OCI-LY3 (cell line): ENCODE measurements around the gene P4HTM.

Source experiments
- H2AFZ ChIP-seq: fragments of 200-600, 300-600 bp; shearing (Covaris generic); 2 replicates; pipeline ENCODE4 v1.6.0; 2014; ENCODE audit warnings: antibody characterized with exemption, low read depth, low read length
- H3K27ac ChIP-seq: fragments of 200-600, 300-600 bp; sonication (generic); 2 replicates; pipeline ENCODE4 v1.5.1; 2014; ENCODE audit warnings: mild to moderate bottlenecking, low read length, moderate library complexity, mixed read lengths
- H3K27me3 ChIP-seq: fragments of 200-600, 300-600 bp; sonication (generic); 2 replicates; pipeline ENCODE4 v1.6.1; 2014; ENCODE audit warnings: low read depth, low read length, mixed read lengths
- H3K36me3 ChIP-seq: fragments of 200-600, 300-600 bp; sonication (generic); replicated peaks from 2 replicates; pipeline ENCODE3; 2014; ENCODE audit warnings: low read depth, low read length, mixed read lengths
- H3K4me1 ChIP-seq: fragments of 300-600, 200-600 bp; sonication (generic); 2 replicates; pipeline ENCODE4 v1.6.1; 2014; ENCODE audit warnings: low read length, mixed read lengths
- H3K4me2 ChIP-seq: fragments of 200-600, 300-600 bp; sonication (generic); 2 replicates; pipeline ENCODE4 v1.6.1; 2014; ENCODE audit warnings: low read length, mixed read lengths
- H3K4me3 ChIP-seq: fragments of 300-600, 200-600 bp; sonication (generic); 2 replicates; pipeline ENCODE4 v1.5.1; 2014; ENCODE audit warnings: antibody characterized with exemption, mild to moderate bottlenecking, low read length, moderate library complexity
- H3K79me2 ChIP-seq: fragments of 300-600, 200-600 bp; shearing (Covaris generic); 2 replicates; pipeline ENCODE4 v1.6.1; 2014; ENCODE audit warnings: mild to moderate bottlenecking, low read length, mixed read lengths
- H3K9ac ChIP-seq: fragments of 300-600, 200-600 bp; shearing (Covaris generic); 2 replicates; pipeline ENCODE4 v1.6.0; 2014; ENCODE audit warnings: mild to moderate bottlenecking, low read length, moderate library complexity
- H3K9me3 ChIP-seq: fragments of 200-600, 300-600 bp; shearing (Covaris generic); 2 replicates; pipeline ENCODE4 v1.6.1; 2014; ENCODE audit warnings: low read length, mixed read lengths; ENCODE audit not compliant: insufficient read depth
- H4K20me1 ChIP-seq: fragments of 200-600, 300-600 bp; sonication (generic); 2 replicates; pipeline ENCODE4 v1.6.1; 2016; ENCODE audit warnings: low read length, mixed read lengths; ENCODE audit not compliant: insufficient read depth
- EZH2phosphoT487 ChIP-seq: fragments of 200-600 bp; shearing (Covaris generic); IDR thresholded peaks from 2 replicates; pipeline ENCODE4 v1.6.1; 2018; ENCODE audit warnings: antibody characterized with exemption, mixed run types, low read depth
- TF ChIP-seq, protein P1 (sequence below): fragments of 200-600, 300-600 bp; sonication (generic); IDR thresholded peaks from 2 replicates; pipeline ENCODE4 v1.5.1; 2014; ENCODE audit warnings: antibody characterized with exemption, low read length, low read depth

Gene P4HTM

GRCh38 chr3:48997102-48997635 lies 7.1 kb downstream of the P4HTM start:
- Histone ChIP-seq H3K27ac (no peak overlapping the region), H2AFZ (no peak overlapping the region), H3K36me3 (peaks cover 10% of the 10 kb centered on the region), H3K4me3 (no peak overlapping the region), H3K9me3 (no peaks in the 10 kb centered on the region), H3K9ac (no peak overlapping the region), H3K4me1 (no peaks in the 10 kb centered on the region), H3K79me2 (0 out of 2 replicates have a peak, but pooled peaks cover 3% of the 10 kb centered on the region), H3K4me2 (no peak overlapping the region), H4K20me1 (0 out of 2 replicates have a peak, but pooled peaks cover 4% of the 10 kb centered on the region), H3K27me3 (no peaks in the 10 kb centered on the region)
- TF ChIP-seq EZH2phosphoT487, result no peak
- TF ChIP-seq, protein P1, sequence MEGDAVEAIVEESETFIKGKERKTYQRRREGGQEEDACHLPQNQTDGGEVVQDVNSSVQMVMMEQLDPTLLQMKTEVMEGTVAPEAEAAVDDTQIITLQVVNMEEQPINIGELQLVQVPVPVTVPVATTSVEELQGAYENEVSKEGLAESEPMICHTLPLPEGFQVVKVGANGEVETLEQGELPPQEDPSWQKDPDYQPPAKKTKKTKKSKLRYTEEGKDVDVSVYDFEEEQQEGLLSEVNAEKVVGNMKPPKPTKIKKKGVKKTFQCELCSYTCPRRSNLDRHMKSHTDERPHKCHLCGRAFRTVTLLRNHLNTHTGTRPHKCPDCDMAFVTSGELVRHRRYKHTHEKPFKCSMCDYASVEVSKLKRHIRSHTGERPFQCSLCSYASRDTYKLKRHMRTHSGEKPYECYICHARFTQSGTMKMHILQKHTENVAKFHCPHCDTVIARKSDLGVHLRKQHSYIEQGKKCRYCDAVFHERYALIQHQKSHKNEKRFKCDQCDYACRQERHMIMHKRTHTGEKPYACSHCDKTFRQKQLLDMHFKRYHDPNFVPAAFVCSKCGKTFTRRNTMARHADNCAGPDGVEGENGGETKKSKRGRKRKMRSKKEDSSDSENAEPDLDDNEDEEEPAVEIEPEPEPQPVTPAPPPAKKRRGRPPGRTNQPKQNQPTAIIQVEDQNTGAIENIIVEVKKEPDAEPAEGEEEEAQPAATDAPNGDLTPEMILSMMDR, result no peak

DNA sequence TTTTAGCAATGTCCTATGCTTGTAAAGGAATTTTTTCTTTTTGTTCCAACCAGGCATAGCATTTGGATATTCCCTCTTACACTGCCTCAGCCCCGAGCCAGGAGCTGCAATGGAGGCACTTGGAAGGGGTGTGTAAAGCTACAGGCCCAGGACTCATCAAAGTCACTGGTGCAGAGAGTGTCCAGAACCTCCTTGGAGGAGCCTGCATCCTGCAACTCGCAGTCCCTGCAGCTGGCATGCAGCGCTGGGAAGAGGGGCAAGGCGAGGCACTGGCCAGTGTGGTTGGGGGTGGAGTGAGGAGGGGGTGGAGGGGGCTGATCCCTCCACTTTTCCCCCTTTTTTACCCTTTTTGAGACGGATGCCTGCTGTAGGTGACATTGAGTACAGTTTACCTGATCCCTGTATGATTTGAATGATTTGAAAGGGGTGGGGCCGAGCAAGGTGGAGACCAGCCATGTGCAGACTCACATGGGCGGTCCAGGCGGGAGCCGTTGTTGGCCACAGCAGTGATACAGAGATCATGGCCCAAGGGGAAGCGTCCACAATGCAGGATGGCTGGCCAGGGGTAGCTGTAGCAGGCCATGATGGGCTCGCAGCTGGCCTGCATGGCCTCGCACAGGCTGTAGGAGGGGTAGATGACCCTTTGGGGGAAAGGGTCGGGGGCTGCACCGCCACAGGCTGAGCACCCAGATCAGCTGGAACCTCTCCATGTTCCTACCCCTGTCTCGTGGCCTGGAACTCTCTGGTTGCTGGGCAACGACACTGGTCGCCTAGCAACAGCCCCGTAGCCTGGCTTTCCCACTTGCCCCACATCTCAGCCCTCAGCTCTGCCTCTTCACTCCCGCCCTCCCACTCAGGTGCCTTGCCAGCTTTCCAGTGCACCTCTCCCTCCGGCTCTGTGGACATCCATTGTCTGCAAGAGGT lies 7.9 kb downstream of the P4HTM start:
- H2AFZ ChIP-seq, result no peak overlapping the region
- H3K9ac ChIP-seq, result no peak overlapping the region
- H3K4me2 ChIP-seq, result no peak overlapping the region
- H3K79me2 ChIP-seq, result no peaks in the 10 kb centered on the region
- no peaks in the 10 kb centered on the region for H3K4me1 ChIP-seq
- H3K9me3 ChIP-seq, result no peaks in the 10 kb centered on the region
- no peak overlapping the region for H3K27ac ChIP-seq
- H4K20me1 ChIP-seq, result 0 out of 2 replicates have a peak, but pooled peaks cover 4% of the 10 kb centered on the region
- no peak overlapping the region for H3K4me3 ChIP-seq
- H3K27me3 ChIP-seq, result no peaks in the 10 kb centered on the region
- H3K36me3 ChIP-seq, result peaks cover 10% of the 10 kb centered on the region
- no peak for TF ChIP-seq EZH2phosphoT487
- TF ChIP-seq, protein P1, result no peak

DNA sequence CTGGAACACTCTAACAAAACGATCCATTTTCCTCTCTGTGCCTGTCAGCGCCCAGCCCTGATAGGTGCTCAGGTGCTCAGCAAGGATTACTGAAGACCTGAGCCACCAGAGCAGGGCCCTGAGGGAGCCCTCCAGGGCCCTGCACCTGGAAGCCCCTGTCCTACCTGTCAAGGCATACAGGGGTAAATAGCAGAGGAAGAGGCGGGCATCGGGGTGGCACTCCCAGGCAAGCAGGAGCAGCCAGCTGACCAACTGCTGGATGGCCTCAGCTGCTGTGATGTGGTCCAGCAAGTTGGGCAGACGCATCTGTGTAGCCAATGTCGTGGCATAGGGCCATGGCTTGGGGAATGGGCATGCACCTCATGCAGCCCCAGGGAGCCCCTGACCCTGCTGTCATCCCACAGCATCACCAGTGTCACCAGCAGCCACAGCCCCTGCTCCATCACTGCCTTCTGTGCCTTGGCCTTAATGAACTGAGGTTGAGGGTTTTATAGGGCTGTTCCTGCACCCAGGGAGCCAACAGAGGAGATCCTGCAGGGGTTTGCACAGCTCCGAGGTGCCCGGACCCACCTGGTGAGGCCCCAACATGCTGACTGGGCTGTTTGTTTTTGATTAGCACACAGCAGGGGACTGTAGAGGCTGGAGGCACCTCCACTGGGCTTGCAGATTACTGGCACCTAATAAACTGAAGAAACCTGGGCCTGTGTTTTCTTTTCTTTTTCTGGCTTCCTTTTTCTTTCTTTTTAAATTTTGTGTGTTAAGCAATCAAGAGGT lies 9.2 kb downstream of the P4HTM start:
- Histone ChIP-seq H3K27me3 (no peaks in the 10 kb centered on the region), H3K9ac (no peak overlapping the region), H3K9me3 (no peaks in the 10 kb centered on the region), H3K36me3 (peaks cover 6% of the 10 kb centered on the region), H3K79me2 (no peaks in the 10 kb centered on the region), H2AFZ (no peak overlapping the region), H3K4me1 (no peaks in the 10 kb centered on the region), H3K4me3 (no peak overlapping the region), H4K20me1 (0 out of 2 replicates have a peak, but pooled peaks cover 4% of the 10 kb centered on the region), H3K27ac (no peak overlapping the region), H3K4me2 (no peak overlapping the region)
- TF ChIP-seq, protein P1, result no peak
- TF ChIP-seq EZH2phosphoT487, result no peak

- Histone ChIP-seq H3K36me3 (no peaks in the 10 kb centered on the region), H3K27me3 (no peaks in the 10 kb centered on the region), H2AFZ (no peak overlapping the region), H3K4me1 (peaks cover 2% of the 10 kb centered on the region), H3K27ac (no peak overlapping the region), H4K20me1 (0 out of 2 replicates have a peak, but pooled peaks cover 4% of the 10 kb centered on the region), H3K79me2 (no peaks in the 10 kb centered on the region), H3K9ac (no peak overlapping the region), H3K4me2 (no peak overlapping the region), H3K9me3 (no peaks in the 10 kb centered on the region), H3K4me3 (no peak overlapping the region)
- TF ChIP-seq, protein P1, result no peak
- TF ChIP-seq EZH2phosphoT487, result no peak
Observed at GRCh38 chr3:49001155-49001554, 11.1 kb downstream of the P4HTM start.
